HEK293 (cell line): ENCODE measurements around the gene ATAT1.

Source experiments
- CTCF ChIP-seq: fragments of 450-650 bp; formaldehyde crosslinking; IDR thresholded peaks from 2 replicates; pipeline ENCODE4 v1.5.1; 2016; ENCODE audit warnings: missing biosample characterization, missing genetic modification characterization
- ZNF146 ChIP-seq: fragments of 450-650 bp; formaldehyde crosslinking; IDR thresholded peaks from 2 replicates; pipeline ENCODE4 v1.5.1; 2016; ENCODE audit warnings: missing biosample characterization, missing genetic modification characterization

GRCh38 chr6:30619561-30619960 lies 7.1 kb upstream of the ATAT1 start:
- TF ChIP-seq CTCF (tag by site-specific recombination) (no peak), ZNF146 (tag by site-specific recombination) (no peak)
